SU-DHL-6 (cell line): ENCODE results near the gene ADD3.

Experiments
- CTCF ChIP-seq: fragments of 200-600 bp; sonication (generic); IDR thresholded peaks from one replicate; pipeline ENCODE4 v1.5.1; 2017; ENCODE audit warnings: antibody characterized with exemption, mild to moderate bottlenecking, low read length, moderate library complexity; ENCODE audit not compliant: insufficient read depth, poor library complexity, severe bottlenecking
- EZH2phosphoT487 ChIP-seq: fragments of 200-600 bp; sonication (generic), shearing (Covaris generic); conservative IDR thresholded peaks from 2 replicates; pipeline ENCODE4 v1.6.1; 2018; ENCODE audit warnings: mild to moderate bottlenecking, antibody characterized with exemption, low read length, moderate library complexity, mixed read lengths

GRCh38 chr10:110013630-110014293 lies 6.0 kb downstream of the ADD3 start:
- no peak for TF ChIP-seq CTCF
- no peak for TF ChIP-seq EZH2phosphoT487
